ENCODE results near the gene NYNRIN. TPM values are rescaled to one million over a fixed set of nuclear protein-coding genes. Genes with fewer than 3 reads are reported as not detected.

The NYNRIN gene
- total RNA-seq, 1 experiment from 2014 or later, result 0.27 TPM

- H3K4me1 ChIP-seq (ENCODE audit: control insufficient read depth in 1 of 2, insufficient read depth in 2 of 2, low read length in 2 of 2), result peaks cover 17 to 21% of the 10 kb centered on the region in 2 experiments
- no peaks in the 10 kb centered on the region for H3K79me2 ChIP-seq (ENCODE audit: insufficient read depth, low read length)
- no peak overlapping the region for H3K4me2 ChIP-seq (ENCODE audit: low read length)
- intact Hi-C loops (cut with micrococcal nuclease), result no loop called here
- no peaks in the 10 kb centered on the region for H4K20me1 ChIP-seq (ENCODE audit: insufficient read depth)
- no peak overlapping the region for H3K4me3 ChIP-seq (replicated peaks in 1 of 2; ENCODE audit: low read depth in 1 of 2, low read length in 2 of 2)
- H3K9me2 ChIP-seq (ENCODE audit: insufficient read depth), result no peaks in the 10 kb centered on the region
- RAD21 ChIA-PET (ENCODE audit: low non-redundant PET in 1 of 2, low total read pairs in 2 of 2, uncharacterized antibody in 2 of 2, unreplicated experiment in 2 of 2), result no interaction called here
- no peaks in the 10 kb centered on the region for H3K36me3 ChIP-seq (ENCODE audit: control insufficient read depth in 1 of 2, insufficient read depth in 2 of 2, low read length in 2 of 2)
- POLR2A ChIA-PET, result no interaction called here
- TF ChIP-seq ELF1 (IDR thresholded peaks at IDR 0.05; ENCODE audit: borderline replicate concordance, low read depth) (no peak), EZH2 (IDR thresholded peaks at IDR 0.05) (no peak), MAX (IDR thresholded peaks at IDR 0.05) (no peak), RAD21 (IDR thresholded peaks at IDR 0.05; ENCODE audit: low read depth) (no peak), CTCF (IDR thresholded peaks at IDR 0.05 in 2 of 3, conservative IDR thresholded peaks at IDR 0.05 in 1 of 3; ENCODE audit: borderline replicate concordance in 1 of 3, insufficient read depth in 1 of 3, low read depth in 2 of 3, low read length in 2 of 3) (no peak), YY1 (IDR thresholded peaks at IDR 0.05; ENCODE audit: extremely low read depth, insufficient replicate concordance, low read depth, low read length) (no peak), CEBPB (IDR thresholded peaks at IDR 0.05; ENCODE audit: low read depth) (no peak), ZNF274 (IDR thresholded peaks at IDR 0.05; ENCODE audit: low read depth, low read length) (no peak), JUND (IDR thresholded peaks at IDR 0.05) (no peak), SIN3A (IDR thresholded peaks at IDR 0.05; ENCODE audit: low read depth) (no peak), TCF7L2 (IDR thresholded peaks at IDR 0.05; ENCODE audit: borderline replicate concordance, extremely low read depth, insufficient read depth, insufficient read length) (no peak), POLR2AphosphoS5 (IDR thresholded peaks at IDR 0.05; ENCODE audit: low read depth, low read length) (no peak), REST (IDR thresholded peaks at IDR 0.05; ENCODE audit: low read depth) (no peak), EZH2phosphoT487 (IDR thresholded peaks at IDR 0.05; ENCODE audit: borderline replicate concordance) (no peak), ZBTB33 (IDR thresholded peaks at IDR 0.05; ENCODE audit: extremely low read depth, insufficient replicate concordance, low read length) (no peak), CBX3 (IDR thresholded peaks at IDR 0.05; ENCODE audit: low read depth) (no peak), ZFX (IDR thresholded peaks at IDR 0.05) (no peak)
- H3K27ac ChIP-seq (ENCODE audit: low read depth, low read length), result no peak overlapping the region
- CTCF ChIA-PET, result interaction anchor here (1.1 kb wide), 1 partner anchor 43 kb away, joined by 3 read pairs; no protein-coding TSS in a partner anchor
- no peaks in the 10 kb centered on the region for H3K27me3 ChIP-seq (ENCODE audit: insufficient read depth, low read length)
- no peak overlapping the region for H2AFZ ChIP-seq (ENCODE audit: low read depth, low read length, poor library complexity, severe bottlenecking)
- DNase-seq (ENCODE audit: low read depth, low spot score) (no peak), ATAC-seq (no peak)
- BruUV-seq (replicated peaks), result no TSS peak
- no peak overlapping the region for H3K9ac ChIP-seq (ENCODE audit: low read length)
- H3K9me3 ChIP-seq (ENCODE audit: control insufficient read depth in 1 of 2, insufficient read depth in 1 of 2, low read depth in 1 of 2, low read length in 2 of 2), result no peaks in the 10 kb centered on the region
Observed at GRCh38 chr14:24388474-24389179, 10.2 kb upstream of the NYNRIN start.

All from HCT116 (cell line).